Cardiac muscle cell (in vitro differentiated cells and primary cell): ENCODE measurements around the gene SMPD1. TPM values are rescaled to one million over a fixed set of nuclear protein-coding genes. Genes with fewer than 3 reads are reported as not detected.
A peak's percentile ranks its signal among the peaks of the same experiment; 100 is the strongest.

ENCODE experiments used
- DNase-seq, 2 donors: peaks; one replicate each; pipeline versions ENCODE4 v3.0.0 to v3.0.0-alpha.2; 2010 to 2017; ENCODE audit warnings: low read depth in 1 of 2, low spot score in 1 of 2
- H3K27ac ChIP-seq: fragments of 200-600 bp; sonication (generic); 2 replicates; pipeline ENCODE4 v1.5.1; 2016
- H3K27me3 ChIP-seq: fragments of 200-600 bp; sonication (generic); 2 replicates; pipeline ENCODE4 v1.6.0; 2016; ENCODE audit warnings: control low read depth
- H3K36me3 ChIP-seq: fragments of 200-600 bp; sonication (generic); 2 replicates; pipeline ENCODE4 v1.5.1; 2016; ENCODE audit warnings: control low read depth
- H3K4me1 ChIP-seq: fragments of 200-600 bp; sonication (generic); 2 replicates; pipeline ENCODE4 v1.8.1; 2017; ENCODE audit warnings: low read depth, mild to moderate bottlenecking, mixed run types
- H3K4me3 ChIP-seq: fragments of 200-600 bp; sonication (generic); 2 replicates; pipeline ENCODE4 v1.5.1; 2016; ENCODE audit warnings: mild to moderate bottlenecking
- H3K9me3 ChIP-seq: fragments of 200-600 bp; sonication (generic); 2 replicates; pipeline ENCODE4 v1.5.1; 2017; ENCODE audit warnings: low read depth, mild to moderate bottlenecking, control low read depth
- CTCF ChIP-seq: IDR thresholded peaks from 2 replicates; pipeline ENCODE4 v1.5.1; 2012; ENCODE audit warnings: low read depth, mild to moderate bottlenecking, low read length
- polyA plus RNA-seq: library from polyadenylated mRNA; unstranded; fragments of >200 nt; fragmentation: Nextera tagmentation; extraction: Ambion mirVana; gene quantifications from 2 replicates; pipeline ENCODE4 v1.2.1, GENCODE V29; 2016
- total RNA-seq: library from RNA; depleted of rRNA; stranded (reverse); fragments of >200 nt; gene quantifications from 2 replicates; pipeline ENCODE4 v1.2.3, GENCODE V29; 2016

The SMPD1 gene
- total and polyA plus RNA-seq, 2 experiments from 2014 or later, result 43.8 to 52.1 TPM

GRCh38 chr11:6402561-6402981 lies 12.3 kb downstream of the SMPD1 start:
- TF ChIP-seq CTCF, result no peak
- Histone ChIP-seq H3K36me3 (peaks cover 8% of the 10 kb centered on the region), H3K4me3 (no peak overlapping the region), H3K9me3 (no peaks in the 10 kb centered on the region), H3K27ac (no peak overlapping the region), H3K4me1 (no peaks in the 10 kb centered on the region), H3K27me3 (no peaks in the 10 kb centered on the region)
- DNase-seq, result no peak

- TF ChIP-seq CTCF, result no peak
- no peaks in the 10 kb centered on the region for H3K9me3 ChIP-seq
- H3K36me3 ChIP-seq, result peaks cover 8% of the 10 kb centered on the region
- no peaks in the 10 kb centered on the region for H3K27me3 ChIP-seq
- no peak overlapping the region for H3K27ac ChIP-seq
- H3K4me1 ChIP-seq, result no peaks in the 10 kb centered on the region
- no peak overlapping the region for H3K4me3 ChIP-seq
- DNase-seq, result no peak
Measured at GRCh38 chr11:6403539-6403938, 13.3 kb downstream of the SMPD1 start.

GRCh38 chr11:6404342-6405051 lies 14.2 kb downstream of the SMPD1 start:
- H3K4me1 ChIP-seq, result no peaks in the 10 kb centered on the region
- DNase-seq, result no peak
- no peaks in the 10 kb centered on the region for H3K9me3 ChIP-seq
- H3K27ac ChIP-seq, result no peak overlapping the region
- TF ChIP-seq CTCF, result no peak
- H3K4me3 ChIP-seq, result no peak overlapping the region
- no peaks in the 10 kb centered on the region for H3K27me3 ChIP-seq
- peaks cover 8% of the 10 kb centered on the region for H3K36me3 ChIP-seq

GRCh38 chr11:6405052-6405667 lies 14.9 kb downstream of the SMPD1 start:
- no peak for TF ChIP-seq CTCF
- Histone ChIP-seq H3K4me1 (no peaks in the 10 kb centered on the region), H3K9me3 (no peaks in the 10 kb centered on the region), H3K36me3 (peaks cover 14% of the 10 kb centered on the region), H3K4me3 (no peak overlapping the region), H3K27ac (no peak overlapping the region), H3K27me3 (no peaks in the 10 kb centered on the region)
- peak in 1 of 2 donors; percentile 31 for DNase-seq

GRCh38 chr11:6405846-6406245 lies 15.6 kb downstream of the SMPD1 start:
- TF ChIP-seq CTCF, result no peak
- Histone ChIP-seq H3K27me3 (no peaks in the 10 kb centered on the region), H3K27ac (no peak overlapping the region), H3K36me3 (peaks cover 17% of the 10 kb centered on the region), H3K4me1 (no peaks in the 10 kb centered on the region), H3K4me3 (no peak overlapping the region), H3K9me3 (no peaks in the 10 kb centered on the region)
- no peak for DNase-seq
